Esophagus mucosa (tissue), 1 donor: Measurements from ENCODE around the gene KIZ. TPM values are rescaled to one million over a fixed set of nuclear protein-coding genes. Genes with fewer than 3 reads are reported as not detected.

Experiments used
- ATAC-seq: fragments of 200-7000 bp; cut with Tn5 transposase; one replicate; pipeline ENCODE4 v1.9.1; 2020
- total RNA-seq: library from RNA; stranded (reverse); gene quantifications from one replicate; pipeline ENCODE4 v1.2.4, GENCODE V29; 2023
- donor health status: DM: yes; HTN: yes; CAD: no.

The KIZ gene
- total RNA-seq, 1 donor from 2014 or later, result 17.7 TPM

GRCh38 chr20:21104921-21105320, 21.0 kb upstream of the KIZ start:
- no peak for ATAC-seq

DNA sequence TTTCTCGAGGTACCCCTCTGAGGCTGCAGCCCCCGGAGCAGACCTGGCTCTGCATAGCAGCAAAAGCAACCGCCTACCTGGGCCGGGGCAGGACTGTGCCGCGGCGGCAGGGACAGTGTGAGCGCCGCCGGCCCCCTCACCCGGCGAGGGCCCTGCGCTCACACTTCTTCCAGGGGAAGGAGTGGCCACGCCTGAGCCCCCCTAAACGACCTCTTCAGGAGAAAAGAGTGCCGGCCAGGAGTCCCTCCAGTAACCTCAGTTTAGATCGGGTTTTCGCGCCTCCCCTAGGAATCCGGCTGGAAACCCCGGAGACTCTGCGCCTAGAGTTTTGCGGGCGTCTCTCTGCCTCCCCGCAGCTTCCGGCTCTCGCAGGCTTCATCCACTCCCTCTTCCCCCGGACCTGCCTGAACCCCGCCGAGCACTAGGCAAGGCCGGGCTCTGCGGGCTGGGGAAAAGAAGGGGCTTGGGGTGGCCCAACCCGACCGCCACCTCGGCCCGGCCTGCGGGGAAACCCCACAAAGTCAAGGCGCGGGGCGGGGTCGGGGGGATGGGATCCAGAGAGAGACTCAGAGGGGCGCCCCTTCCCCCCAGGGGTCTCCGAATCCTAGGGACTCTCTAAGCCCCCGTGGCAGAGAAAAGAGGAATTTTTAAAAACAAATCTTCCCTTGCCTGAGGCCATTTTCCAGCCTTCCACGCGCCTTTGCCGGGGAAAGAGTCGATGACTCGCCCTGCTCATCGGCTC, 20.3 kb upstream of the KIZ start:
- no peak for ATAC-seq

DNA sequence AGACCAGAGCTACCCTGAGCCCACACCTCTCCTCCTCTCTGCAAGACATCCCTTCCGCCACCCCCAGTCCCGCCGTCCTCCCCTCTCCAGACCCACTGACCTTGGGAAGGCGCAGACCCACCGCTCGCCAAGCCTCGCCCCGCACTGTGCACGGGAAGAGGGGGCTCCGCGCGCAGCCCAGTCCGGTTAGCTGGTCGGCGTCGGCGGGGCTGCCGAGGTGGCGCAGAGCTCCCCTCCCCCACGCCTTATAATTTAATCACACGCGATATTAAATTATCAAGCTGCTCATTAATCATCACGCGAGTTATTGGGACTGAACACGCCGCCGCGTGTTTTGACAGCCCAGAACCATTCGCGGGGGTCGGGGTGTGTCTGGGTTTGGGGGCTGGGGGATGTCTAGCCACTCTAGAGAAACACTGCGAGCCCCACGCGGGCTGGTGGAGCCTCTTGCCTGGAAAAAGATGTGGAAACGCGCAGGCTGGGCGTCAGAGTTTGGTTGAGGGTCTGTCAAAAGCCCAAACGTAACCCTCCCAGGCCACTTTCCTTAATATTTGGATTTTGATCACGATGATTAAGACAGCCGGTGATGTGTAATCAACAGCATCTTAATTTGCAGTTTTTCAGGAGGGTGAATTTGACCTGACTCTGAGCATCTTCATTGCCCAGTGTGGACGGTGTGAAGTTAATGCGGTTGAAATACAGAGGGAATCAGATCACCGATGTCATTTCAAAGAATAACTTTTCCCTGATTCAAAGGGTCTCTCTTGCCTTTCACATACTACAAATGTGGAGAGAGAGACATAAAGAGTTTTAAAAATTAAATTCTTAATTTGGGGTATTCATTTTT, 19.5 kb upstream of the KIZ start, which contains the start of gene LINC00237:
TSS of gene LINC00237 (minus strand) at position 188 of the 847 bp plus-strand sequence.
- no peak for ATAC-seq

GRCh38 chr20:21109144-21109543, 16.7 kb upstream of the KIZ start:
- peak; percentile 54 for ATAC-seq

DNA sequence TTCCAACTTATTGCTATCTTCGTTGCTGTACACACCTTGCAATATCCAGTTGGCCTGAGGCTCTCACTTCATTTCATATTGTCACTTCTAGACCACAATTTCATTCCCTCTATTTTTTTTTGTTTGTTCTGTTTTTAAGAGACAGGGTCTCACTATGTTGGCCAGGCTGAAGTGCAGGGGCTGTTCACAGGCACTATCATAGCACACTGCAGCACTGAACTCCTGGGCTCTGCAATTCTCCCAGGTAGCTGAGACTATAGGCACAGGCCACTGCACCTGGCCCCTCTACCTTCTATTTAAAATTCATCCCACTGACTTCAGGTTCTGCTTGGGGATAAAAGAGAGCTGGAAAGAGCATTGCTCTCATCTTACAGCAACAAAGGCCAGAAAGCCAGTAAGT, 15.1 kb upstream of the KIZ start:
- no peak for ATAC-seq

DNA sequence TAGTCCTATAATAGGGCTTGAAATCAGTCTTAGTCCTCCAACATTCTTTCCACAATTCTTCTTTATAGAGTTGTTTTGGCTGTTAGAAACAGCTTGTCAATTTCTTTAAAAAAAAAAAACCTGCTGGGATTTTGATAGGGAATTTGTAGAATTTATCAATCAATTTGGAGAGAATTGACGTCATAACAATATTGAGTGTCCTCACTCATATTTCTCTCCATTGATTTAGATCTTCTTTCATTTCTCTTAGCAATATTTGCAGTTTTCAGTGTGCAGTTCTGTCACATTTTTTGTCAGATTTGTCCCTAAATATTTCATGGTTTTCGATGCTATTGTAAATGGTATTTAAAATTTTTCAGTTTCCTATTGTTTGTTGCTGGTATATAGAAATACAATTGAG, 14.5 kb upstream of the KIZ start:
- no peak for ATAC-seq

GRCh38 chr20:21113697-21114096, 12.2 kb upstream of the KIZ start:
- ATAC-seq, result no peak

- ATAC-seq, result no peak
Observed at GRCh38 chr20:21114584-21114983, 11.3 kb upstream of the KIZ start.

DNA sequence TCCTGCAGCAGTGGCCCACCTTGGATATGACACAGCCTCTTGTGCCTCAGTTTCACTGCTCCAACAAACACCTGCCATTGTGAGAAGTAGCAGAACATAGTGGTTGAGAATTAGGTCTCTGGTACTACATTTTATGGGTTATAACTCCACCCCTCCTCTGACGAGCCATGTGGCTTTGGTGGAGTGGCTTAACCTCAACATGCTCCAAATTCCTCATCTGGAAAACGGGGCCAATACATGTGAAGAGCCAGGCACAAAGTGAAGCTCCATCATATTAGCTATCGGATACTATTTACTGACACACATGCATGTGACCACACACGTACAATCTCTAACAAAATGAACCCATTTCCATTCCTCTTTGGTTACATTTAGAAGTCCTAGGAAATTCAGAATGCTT, 8.4 kb upstream of the KIZ start:
- no peak for ATAC-seq

DNA sequence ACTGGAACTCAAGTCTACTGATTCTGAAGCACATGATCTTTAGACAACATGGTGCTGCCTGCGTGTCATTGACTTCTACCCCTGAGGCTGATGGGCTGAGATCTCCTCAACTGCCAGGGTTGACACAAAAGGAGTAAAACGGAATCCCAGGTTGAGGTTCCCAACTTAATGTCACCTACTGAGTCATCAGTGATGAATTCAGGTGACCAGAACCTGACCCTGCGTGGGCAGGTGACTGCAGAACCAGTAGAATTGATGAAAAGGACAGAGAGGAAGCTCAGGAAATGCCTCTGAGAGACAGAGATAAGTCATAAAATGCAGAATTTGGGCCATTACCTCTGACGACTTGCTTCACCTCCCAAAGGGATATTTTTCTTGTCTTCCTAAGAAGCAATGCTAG, 7.7 kb upstream of the KIZ start:
- ATAC-seq, result peak; percentile 48

DNA sequence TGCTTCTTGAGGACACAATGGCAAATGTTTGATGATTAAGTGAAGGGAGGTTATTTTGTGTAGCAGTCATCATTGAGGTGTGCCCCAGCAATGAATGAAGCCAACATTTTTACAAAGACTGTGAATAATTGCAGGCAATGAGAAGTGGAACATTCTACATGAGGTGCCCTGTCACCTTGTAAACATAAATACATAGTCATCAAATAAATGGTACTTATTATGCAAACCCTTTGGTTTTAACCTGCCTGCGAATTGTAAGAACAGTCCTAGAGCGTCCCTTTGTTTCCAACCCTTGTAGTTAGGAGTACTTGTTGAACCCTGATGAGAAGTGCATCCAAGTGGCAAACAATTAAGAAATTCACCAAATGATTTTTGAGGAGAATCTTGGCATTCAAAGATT, 7.1 kb upstream of the KIZ start:
- ATAC-seq, result no peak

- ATAC-seq, result no peak
Observed at GRCh38 chr20:21124190-21124589, 1.7 kb upstream of the KIZ start.

DNA sequence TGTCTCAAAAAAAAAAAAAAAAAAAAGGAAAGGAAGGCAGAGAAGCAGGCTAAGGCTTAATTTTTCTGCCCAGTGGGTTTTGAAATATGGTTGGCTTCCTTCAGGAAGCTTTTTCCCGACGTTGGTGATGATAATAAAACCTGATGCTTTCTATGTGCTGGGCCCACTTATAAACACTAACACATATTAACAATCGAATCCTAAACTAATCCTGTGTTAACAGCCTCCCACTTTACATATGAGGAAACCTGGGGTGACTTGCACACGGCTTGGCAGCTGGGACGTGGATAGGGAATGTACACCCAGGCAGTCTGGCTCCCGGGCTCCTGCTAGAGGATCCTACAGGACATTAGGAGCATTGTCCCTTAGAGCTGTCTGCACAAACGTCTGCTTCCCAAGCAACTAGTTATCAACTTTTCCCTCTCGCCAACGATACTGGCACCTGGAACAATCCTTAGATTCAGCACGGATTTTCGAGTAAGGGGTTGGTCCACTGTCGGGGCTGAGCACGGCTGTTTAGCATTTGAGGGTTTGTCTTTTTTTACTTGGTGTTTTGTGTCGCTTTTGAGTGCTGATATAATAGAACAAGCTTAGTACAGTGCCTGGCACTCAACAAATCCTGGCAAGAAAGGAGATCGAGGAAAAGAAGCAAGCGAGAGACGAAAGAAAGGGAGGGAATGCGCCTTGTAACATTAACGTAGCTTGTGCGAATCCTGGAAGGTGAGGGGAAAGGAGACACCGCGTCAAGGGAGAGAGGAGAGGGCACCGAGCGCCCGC, 622 bp upstream of the KIZ start:
- peak; percentile 35 for ATAC-seq

DNA sequence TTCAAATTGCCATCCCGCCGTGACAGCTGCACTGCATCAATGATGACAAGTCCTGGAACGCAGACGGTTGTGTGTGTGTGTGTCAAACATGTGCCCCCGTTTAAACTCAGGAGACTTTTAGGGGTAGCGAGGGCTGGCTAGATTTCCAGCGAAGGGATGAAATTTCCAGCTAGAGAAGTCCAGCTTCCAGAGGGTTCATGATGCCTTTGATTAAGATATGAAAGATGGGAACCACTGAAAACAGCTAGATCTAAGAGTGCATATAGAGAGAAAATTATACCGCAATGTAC, 644 bp downstream of the KIZ start:
- ATAC-seq, result no peak

DNA sequence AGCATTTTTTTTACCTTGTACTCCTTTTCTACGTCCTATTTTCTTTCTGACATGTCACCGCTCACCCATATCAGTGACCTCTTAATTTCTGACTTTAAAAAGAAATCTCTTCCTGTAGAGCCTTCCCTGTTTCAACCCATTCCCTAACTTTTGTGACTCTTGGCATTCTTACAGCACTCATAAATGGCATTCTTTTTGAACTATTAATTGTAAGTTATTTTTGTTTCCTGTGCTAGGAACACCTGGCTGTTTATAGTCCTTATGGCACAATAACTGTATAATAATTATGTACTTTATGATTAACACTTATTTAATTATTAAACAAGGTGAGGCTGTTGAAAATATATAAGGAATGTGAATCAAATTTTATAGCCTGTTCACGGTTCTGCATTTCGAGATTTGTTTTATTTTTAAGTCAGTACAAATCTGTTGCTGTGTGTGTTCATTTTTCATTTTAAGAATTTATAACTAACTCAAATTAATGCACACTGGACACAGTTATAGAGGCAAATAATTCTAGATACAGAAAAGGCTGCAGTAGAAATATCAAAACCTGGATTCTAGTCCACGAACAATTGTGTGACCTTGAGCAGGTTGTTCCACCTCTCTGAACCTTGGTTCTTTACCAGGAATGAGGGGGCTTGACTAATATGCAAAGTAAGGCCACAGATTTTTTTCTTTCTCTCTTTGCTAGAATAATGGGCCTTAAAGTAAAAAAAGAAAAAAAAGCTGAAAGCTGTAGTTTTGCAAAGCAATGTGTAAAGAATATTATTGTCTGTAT, 1.5 kb downstream of the KIZ start:
- no peak for ATAC-seq

DNA sequence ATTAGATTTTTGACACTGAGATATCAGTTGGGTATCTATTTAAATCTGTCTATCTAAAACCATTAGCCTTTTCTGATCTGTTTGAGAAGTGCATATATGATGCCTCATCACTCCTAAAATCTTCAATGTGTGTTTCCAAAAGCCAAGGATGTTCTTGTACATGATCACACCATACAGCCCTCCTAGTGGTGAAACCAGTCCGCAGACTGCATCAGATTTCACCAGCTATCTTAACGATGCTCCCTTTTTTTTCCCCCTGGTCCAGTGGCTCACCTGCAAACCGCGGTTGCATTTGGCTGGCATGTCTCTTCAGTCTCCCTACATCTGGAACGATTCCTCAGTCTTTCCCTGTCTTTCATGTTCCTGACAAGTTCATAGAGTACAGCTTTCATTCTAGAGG, 4.0 kb downstream of the KIZ start:
- ATAC-seq, result no peak

GRCh38 chr20:21133404-21133803, 7.5 kb downstream of the KIZ start:
- no peak for ATAC-seq

DNA sequence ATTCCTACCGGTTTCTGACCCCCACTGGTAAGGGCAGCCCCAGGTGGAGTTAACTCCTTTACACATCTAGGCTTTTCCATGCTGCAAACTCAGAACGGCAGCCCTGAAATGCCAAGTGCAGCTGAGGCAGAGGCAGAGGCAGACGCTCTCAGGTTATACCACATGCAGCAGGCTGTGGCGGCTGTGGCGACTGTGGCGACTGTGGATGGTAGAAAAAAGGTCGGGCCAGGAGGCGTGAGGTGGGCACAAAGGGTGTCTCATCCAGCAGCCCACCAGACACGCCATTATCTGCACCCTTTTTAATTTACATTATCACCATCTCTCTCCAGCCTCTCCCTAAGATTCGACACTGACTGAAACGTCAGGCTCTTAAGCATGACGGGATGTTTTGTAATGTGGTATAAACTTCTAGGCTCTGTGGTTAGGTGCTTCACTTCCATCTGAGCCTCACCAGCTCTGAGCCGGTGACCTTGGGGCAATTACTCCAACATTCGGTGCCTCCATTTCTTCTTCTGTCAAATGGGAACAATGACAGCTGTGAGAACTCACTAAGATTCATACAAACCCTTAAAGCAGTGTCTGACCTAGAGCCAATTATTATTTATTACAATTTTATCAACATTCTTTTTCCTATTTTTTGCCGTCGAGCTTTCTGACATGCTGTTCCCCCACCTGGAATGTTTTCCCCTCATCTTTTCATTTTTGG, 8.2 kb downstream of the KIZ start:
- ATAC-seq, result no peak

DNA sequence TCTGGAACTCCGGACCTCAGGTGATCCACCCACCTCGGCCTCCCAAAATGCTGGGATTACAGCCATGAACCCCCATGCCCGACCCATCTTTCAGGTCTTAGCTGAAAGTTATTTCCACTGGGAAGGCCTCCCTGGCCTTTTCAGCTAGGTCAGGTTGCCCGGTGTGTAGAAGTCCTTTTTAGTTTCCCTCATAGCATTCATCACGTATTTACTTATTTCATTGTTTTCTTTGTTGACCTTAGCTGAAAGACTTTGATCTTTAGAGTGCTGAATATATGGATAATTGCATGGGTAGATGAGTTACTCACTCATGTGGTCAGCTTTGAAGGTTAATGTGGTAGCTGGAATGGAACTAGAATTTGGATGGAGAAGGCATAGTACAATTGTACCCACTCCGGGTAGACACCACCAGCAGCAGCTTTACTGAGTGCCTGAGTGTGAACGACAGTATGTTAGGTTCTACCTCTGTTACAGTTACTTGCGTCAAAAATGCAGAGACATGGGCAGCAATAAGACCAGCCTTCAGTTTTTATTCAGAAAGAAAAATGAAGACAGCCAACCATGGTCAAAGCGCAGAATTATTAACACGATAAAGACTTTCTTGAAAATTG, 9.1 kb downstream of the KIZ start:
- ATAC-seq, result no peak

- ATAC-seq, result no peak
Observed at GRCh38 chr20:21136015-21136732, 10.3 kb downstream of the KIZ start.

DNA sequence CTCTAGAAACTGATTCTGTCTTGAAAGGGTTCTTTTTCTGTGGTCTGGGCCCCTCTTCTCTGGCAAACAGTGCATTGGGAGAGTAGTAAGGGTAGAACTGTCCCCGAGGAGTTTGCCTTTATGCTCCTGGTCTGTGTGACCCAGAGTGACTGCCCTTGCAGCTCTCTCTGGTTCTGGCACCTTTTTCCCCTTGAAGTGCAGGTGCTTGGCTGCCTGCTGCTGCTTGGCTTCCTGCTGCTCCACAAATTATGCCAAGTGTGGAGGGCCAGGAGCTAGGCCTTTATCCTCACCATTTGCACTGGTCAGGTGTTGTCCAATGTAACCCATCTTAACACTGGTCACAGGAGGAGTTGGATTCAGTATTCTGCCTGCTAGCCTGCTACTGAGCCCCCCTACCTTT, 11.2 kb downstream of the KIZ start:
- no peak for ATAC-seq
